GM21737 (cell line): ENCODE results near the gene CNIH2.
"Not testable (repeated sequence)": the region's sequence is repeated elsewhere in the genome, so short reads cannot be mapped to it uniquely, and the experiment has no call there.

Experiments used
- ATAC-seq: cut with Tn5 transposase; IDR thresholded peaks from one replicate; pipeline ENCODE4 v1.9.1; 2021; ENCODE audit warnings: mild to moderate bottlenecking, moderate library complexity; ENCODE audit not compliant: unreplicated experiment

CNIH2 gene

GRCh38 chr11:66313321-66314185 lies 35.6 kb downstream of the CNIH2 start:
- ATAC-seq, result no peak

DNA sequence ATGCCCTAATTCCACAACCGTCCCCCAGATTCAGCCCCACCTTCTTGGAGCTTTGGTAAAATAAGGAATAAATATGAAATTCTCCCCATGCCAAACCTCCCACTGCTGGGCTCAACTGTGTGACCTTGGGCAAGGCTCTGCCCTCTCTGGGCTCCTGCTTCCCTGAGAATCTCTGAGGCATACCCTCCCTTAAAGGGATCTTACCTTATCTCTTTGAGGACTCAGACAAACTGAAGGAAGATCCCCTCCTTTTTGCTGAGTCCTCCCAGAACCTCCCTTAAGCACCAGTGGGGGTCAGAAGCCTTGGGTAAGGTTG lies 36.2 kb downstream of the CNIH2 start:
- no peak for ATAC-seq

GRCh38 chr11:66314561-66315497 lies 36.9 kb downstream of the CNIH2 start:
- ATAC-seq, result no peak

DNA sequence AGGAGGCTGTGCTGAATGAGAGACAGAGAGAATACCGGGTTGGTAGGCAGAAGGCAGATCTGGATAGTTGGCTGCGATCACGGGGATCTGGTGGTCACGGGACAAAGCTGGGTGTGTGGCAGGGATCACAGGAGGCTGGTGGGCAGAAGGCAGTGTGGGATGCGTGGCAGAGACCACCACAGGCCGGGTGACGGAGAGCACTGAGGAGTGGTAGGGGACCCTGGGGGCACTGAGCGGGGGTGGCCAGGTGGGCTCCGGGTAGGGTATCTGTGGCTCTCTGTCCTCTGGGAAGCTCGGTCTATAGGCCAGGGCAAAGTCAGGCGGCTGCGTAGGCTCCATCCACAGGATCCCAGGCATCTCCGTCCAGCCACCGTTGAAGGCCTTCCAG lies 37.5 kb downstream of the CNIH2 start:
- ATAC-seq, result no peak

- no peak for ATAC-seq
Observed at GRCh38 chr11:66315921-66316811, 38.2 kb downstream of the CNIH2 start.

DNA sequence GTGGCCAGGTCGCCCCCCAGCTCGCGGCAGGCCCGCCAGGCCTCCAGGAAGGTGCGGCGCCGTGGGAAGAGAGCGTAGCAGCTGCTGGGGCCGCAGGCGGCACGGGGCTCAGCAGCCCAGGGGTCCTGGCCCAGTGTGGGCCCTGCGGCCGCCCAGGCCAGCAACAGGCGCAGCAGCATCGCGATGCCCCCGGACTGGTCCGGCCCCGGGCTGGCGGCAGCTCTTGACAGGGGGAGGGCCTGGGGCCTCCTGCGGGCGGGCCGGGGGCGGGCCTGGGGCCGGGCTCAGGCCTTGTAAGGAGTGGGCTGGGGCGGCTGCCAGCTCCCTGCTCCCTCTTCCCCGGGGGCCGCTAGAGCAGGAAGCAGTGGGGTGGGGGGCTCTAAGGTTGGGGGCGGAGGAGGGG lies 38.9 kb downstream of the CNIH2 start, which contains the start of gene CD248:
Gene CD248, minus strand, starts transcription at position 196 of the 403 bp plus-strand sequence. Its CDS starts 17 bp downstream, at position 179.
- ATAC-seq, result no peak

DNA sequence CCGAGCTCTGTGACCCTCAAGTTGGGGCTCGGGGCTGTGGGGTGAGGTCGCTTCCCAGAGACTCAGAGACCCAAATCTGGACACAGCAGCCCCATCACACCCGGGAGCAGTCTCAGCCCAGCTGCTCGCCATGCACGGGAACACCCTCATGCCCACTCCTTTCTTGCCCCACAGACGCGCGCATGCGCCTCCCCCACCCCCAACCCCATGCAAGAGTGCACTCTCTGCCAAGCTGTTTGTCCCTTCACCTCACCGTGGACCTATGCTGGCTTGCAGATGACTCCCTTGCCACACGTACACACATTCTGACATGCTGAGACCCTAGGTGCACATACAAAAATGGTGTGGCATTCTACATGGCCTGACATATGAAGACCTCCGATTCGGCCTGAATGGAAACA lies 39.3 kb downstream of the CNIH2 start:
- ATAC-seq, result no peak

DNA sequence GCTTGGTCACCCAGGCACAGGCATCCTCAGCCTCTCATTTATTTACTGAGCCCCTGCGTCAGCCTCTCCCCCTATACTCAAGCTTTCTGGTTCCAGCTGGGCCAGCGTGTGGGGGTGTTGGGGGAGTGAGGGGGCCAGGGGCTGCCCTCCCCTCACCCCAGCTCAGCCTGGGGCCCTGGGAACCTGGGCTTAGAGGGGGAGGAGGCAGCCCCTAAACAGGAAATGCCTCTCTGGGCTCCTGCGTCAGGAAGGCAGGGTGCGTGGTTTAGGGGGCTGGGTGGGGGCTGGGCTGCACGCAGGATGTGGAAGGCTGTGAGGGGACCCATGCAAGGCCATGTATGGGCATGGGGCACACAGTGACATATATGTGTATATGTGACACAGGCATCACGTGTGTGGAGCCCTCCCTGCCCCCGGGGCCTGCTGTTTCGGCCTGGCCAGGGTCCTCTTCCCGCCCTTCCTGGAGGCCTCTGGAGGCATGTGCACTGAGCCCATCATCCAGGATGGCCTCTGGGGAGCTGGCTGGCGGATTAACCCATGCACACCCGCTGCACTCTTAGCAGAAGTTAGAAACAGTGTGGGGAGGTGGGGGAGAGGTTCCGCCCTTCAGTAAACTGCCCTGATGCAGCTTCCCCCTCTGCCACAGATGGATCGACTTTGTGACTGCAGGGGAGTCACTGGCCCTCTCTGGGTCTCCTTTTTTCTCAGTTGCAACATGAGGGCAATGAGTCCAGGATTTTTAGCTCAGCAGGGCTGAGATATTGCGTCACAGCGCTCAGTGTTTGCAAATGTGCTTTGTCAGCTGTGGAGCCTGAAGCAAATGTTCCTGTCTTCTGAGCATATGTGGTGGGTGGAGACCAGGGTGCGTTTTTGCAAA lies 40.0 kb downstream of the CNIH2 start:
- ATAC-seq, result no peak

DNA sequence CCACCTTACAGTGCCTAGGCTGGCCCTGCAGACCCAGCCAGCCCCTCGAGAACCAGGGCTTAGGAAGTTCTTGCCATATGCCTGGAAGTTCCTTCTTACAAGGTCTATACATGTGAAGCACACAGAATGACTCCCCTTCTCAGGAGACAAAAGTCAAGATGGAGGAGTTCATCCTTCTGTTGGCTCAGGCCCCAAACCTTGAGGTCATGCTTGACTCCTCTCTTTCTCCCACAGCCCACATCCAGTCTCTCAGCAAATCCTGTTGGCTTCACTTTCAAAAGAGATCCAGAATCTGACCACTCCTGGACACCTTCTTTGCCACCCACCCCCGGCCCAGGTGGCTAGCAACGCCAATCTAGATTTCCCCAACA lies 40.6 kb downstream of the CNIH2 start:
- no peak for ATAC-seq

GRCh38 chr11:66320289-66320688 lies 42.3 kb downstream of the CNIH2 start:
- ATAC-seq, result not testable (repeated sequence)

- ATAC-seq, result not testable (repeated sequence)
Observed at GRCh38 chr11:66320748-66321147, 42.8 kb downstream of the CNIH2 start.

DNA sequence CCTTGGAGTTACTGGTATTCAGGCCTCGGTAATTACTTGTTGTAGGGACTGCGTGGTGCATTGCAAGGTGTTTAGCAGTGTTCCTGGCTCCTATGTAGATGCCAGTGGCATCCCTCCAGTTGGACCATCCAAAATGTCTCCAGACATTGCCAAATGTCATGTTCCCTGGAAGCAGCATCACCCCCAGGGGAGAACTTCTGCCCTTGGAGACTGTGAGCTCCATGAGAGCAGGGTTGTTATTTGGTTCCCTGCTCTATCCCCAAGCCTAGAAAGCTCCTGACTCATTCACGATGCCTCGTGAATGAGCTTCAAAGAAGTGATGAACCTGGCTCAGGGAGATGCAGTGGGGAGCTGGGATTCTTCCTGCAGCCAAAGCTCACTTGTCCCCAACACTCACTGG lies 43.6 kb downstream of the CNIH2 start:
- no peak for ATAC-seq

GRCh38 chr11:66322732-66323427 lies 44.9 kb downstream of the CNIH2 start:
- no peak for ATAC-seq

- ATAC-seq, result no peak
Observed at GRCh38 chr11:66323684-66324083, 45.7 kb downstream of the CNIH2 start.

GRCh38 chr11:66324664-66325063 lies 46.7 kb downstream of the CNIH2 start:
- ATAC-seq, result no peak

- ATAC-seq, result no peak
Observed at GRCh38 chr11:66325263-66325671, 47.3 kb downstream of the CNIH2 start.

DNA sequence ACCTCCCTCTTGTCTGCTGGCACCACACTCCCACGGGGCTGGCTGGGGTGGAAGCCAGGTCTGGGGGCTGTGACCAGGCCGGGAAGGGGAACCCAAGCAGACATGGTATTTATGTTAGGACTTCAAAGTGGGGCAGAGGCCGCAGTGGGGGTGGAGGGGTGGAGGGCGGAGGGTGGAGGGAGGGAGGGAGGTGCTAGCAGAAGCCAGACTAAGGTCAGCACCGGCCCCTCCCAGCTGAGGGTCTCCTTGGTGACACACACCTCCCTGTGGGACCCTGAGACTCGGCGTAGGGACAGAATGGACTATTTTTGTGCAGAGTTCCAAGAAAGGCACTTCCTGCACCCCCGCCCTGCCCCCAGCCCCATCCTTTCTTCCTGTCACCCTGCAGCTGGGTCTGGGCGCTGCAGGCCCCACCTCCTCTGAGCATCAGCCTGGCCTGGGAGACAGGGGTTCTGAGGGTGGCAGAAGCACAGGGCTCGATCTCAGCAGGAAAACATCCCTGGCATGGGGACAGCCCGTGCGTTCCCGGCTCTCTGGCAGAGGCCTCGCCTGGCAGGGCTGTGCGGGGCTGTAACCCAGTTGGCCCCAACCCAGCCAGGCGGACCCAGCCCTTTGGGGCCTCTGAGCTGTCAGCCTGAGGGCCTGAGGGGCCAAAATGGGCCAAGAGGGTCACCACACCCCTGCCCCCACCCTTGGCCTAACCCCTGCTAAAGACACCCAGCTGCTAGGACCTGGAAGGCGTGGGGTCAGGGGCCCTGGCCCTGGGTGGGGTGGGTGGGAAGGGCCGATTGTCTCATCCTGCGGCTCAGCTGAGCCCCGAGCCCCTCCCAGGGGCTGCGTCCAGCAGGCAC lies 48.5 kb downstream of the CNIH2 start:
- no peak for ATAC-seq
